GM23338 (cell line): ENCODE data around the gene KRTAP10-12. TPM values are rescaled to one million over a fixed set of nuclear protein-coding genes. Genes with fewer than 3 reads are reported as not detected.
A peak's percentile ranks its signal among the peaks of the same experiment; 100 is the strongest.

ENCODE experiments used
- ATAC-seq: fragments of 200-7000 bp; cut with Tn5 transposase; 3 replicates; pipeline ENCODE4 v1.9.1; 2020
- DNase-seq: peaks from one replicate; pipeline ENCODE4 v3.0.0-alpha.2; 2015; ENCODE audit warnings: low spot score
- H2AFZ ChIP-seq: fragments of 200-600 bp; sonication (generic); 2 replicates; pipeline ENCODE4 v1.8.0; 2016; ENCODE audit warnings: antibody characterized with exemption, mild to moderate bottlenecking, moderate library complexity
- H3F3A ChIP-seq: fragments of 200-600 bp; sonication (generic); replicated peaks from 2 replicates; pipeline ENCODE4 v1.8.0; 2017; ENCODE audit warnings: antibody characterized with exemption, mixed run types, low read depth
- H3K27ac ChIP-seq: fragments of 200-600 bp; sonication (generic); 2 replicates; pipeline ENCODE4 v1.6.1; 2016; ENCODE audit warnings: low read depth
- H3K27me3 ChIP-seq: fragments of 200-600 bp; sonication (generic); 2 replicates; pipeline ENCODE4 v1.8.0; 2016; ENCODE audit warnings: mild to moderate bottlenecking, mixed run types, moderate library complexity; ENCODE audit not compliant: insufficient read depth
- H3K36me3 ChIP-seq: fragments of 200-600 bp; sonication (generic); 2 replicates; pipeline ENCODE4 v1.8.0; 2016; ENCODE audit warnings: mild to moderate bottlenecking; ENCODE audit not compliant: insufficient read depth
- H3K4me1 ChIP-seq: fragments of 200-600 bp; sonication (generic); 2 replicates; pipeline ENCODE4 v1.8.0; 2016; ENCODE audit warnings: mild to moderate bottlenecking, moderate library complexity; ENCODE audit not compliant: insufficient read depth
- H3K4me2 ChIP-seq: fragments of 200-600 bp; sonication (generic); 2 replicates; pipeline ENCODE4 v1.7.1; 2017; ENCODE audit warnings: mixed run types
- H3K4me3 ChIP-seq: fragments of 200-600 bp; sonication (generic); 2 replicates; pipeline ENCODE4 v1.6.1; 2016; ENCODE audit warnings: mixed run types
- H3K79me2 ChIP-seq: fragments of 200-600 bp; sonication (generic); replicated peaks from 2 replicates; pipeline ENCODE4 v1.8.0; 2017; ENCODE audit warnings: mild to moderate bottlenecking; ENCODE audit not compliant: insufficient read depth
- H3K9me2 ChIP-seq: fragments of 200-600 bp; sonication (generic); 2 replicates; pipeline ENCODE4 v1.8.0; 2017; ENCODE audit not compliant: insufficient read depth
- H4K20me1 ChIP-seq: fragments of 200-600 bp; sonication (generic); replicated peaks from 2 replicates; pipeline ENCODE4 v1.8.0; 2017; ENCODE audit warnings: mild to moderate bottlenecking; ENCODE audit not compliant: insufficient read depth
- H3K27ac Mint-ChIP-seq: 2 replicates; pipeline ENCODE4 v1.8.0; 2020; ENCODE audit warnings: inconsistent platforms, mild to moderate bottlenecking, moderate library complexity, mixed read lengths
- H3K27me3 Mint-ChIP-seq: 3 replicates; pipeline ENCODE4 v1.8.0; 2022; ENCODE audit warnings: low read depth, mild to moderate bottlenecking, moderate library complexity, mixed read lengths, inconsistent platforms; ENCODE audit not compliant: insufficient read depth, poor library complexity
- H3K36me3 Mint-ChIP-seq: 3 replicates; pipeline ENCODE4 v1.8.0; 2021; ENCODE audit warnings: low read depth, mild to moderate bottlenecking, inconsistent platforms, moderate library complexity, mixed read lengths
- H3K4me1 Mint-ChIP-seq: 3 replicates; pipeline ENCODE4 v1.8.0; 2020; ENCODE audit warnings: mild to moderate bottlenecking, inconsistent platforms, mixed read lengths
- H3K4me3 Mint-ChIP-seq: 3 replicates; pipeline ENCODE4 v1.8.0; 2021; ENCODE audit warnings: moderate library complexity, mild to moderate bottlenecking, inconsistent platforms, mixed read lengths
- H3K9me3 Mint-ChIP-seq: 3 replicates; pipeline ENCODE4 v1.8.0; 2020; ENCODE audit warnings: moderate library complexity, mild to moderate bottlenecking, inconsistent platforms, mixed read lengths
- EZH2 ChIP-seq: fragments of 200-600 bp; sonication (generic); IDR thresholded peaks from one replicate; pipeline ENCODE4 v1.8.0; 2017; ENCODE audit warnings: antibody characterized with exemption, mild to moderate bottlenecking, low read depth; ENCODE audit not compliant: unreplicated experiment
- JUNB ChIP-seq: IDR thresholded peaks from one replicate; pipeline ENCODE4 v1.6.1; 2016; ENCODE audit warnings: antibody characterized with exemption; ENCODE audit not compliant: unreplicated experiment
- REST ChIP-seq: IDR thresholded peaks from one replicate; pipeline ENCODE4 v1.6.1; 2018; ENCODE audit warnings: antibody characterized with exemption; ENCODE audit not compliant: unreplicated experiment
- STAT1 ChIP-seq: IDR thresholded peaks from one replicate; pipeline ENCODE4 v1.6.1; 2016; ENCODE audit warnings: antibody characterized with exemption; ENCODE audit not compliant: unreplicated experiment
- polyA plus RNA-seq: library from polyadenylated mRNA; unstranded; fragments of >200 nt; fragmentation: Nextera tagmentation; extraction: Ambion mirVana; gene quantifications from 2 replicates; pipeline ENCODE4 v1.2.1, GENCODE V29; 2016
- total RNA-seq: library from RNA; depleted of rRNA; stranded (reverse); fragments of >200 nt; shearing (Covaris generic); gene quantifications from 2 replicates; pipeline ENCODE4 v1.2.3, GENCODE V29; 2014
- TF ChIP-seq, protein P1 (sequence below): fragments of 250-450 bp; sonication (Bioruptor Pico); IDR thresholded peaks from 2 replicates; pipeline ENCODE4 v1.5.0; 2020; ENCODE audit warnings: mild to moderate bottlenecking, moderate library complexity

The KRTAP10-12 gene
- total and polyA plus RNA-seq, 2 experiments from 2014 or later = not detected

DNA sequence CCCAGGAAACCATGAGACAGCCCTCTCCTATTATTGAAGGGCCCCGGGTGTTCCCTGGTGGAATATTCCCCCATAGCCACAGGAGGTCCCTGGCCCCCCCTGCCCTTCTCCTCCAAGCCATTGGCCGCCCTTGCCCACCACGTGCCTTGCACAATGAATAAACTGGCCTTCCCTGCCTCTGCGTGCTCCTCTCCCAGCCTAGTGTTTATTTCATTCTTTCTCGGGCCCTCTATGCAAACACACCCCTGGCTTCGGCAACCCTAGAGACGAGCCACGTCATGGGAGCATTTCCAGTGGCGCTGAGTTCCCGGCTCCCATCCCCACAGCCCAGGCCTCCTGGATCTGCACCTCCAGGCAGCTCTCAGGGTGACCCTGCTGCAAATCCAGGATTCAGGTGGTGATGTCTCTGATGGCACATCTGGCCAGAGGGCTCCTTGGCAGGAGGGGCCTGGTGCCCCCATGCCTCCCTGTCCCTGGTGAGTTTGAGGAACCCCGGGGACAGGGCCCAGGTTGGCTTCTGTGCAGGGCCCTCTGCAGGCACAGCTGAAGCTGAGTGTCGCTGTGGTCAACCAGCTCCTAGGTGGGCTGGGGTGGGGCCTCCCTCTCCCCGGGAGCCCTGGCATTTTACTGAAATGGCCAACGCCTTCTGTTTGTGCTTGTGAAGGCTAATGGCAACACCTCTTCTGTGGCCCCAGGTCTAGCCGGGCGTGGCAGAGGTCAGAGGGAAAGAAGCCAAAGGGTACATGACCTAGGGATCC is 6.2 kb downstream of the KRTAP10-12 start:
- H3K79me2 ChIP-seq = no peaks in the 10 kb centered on the region
- DNase-seq = no peak

More for the DNA sequence above, 6.2 kb downstream of the KRTAP10-12 start:
- Histone ChIP-seq H4K20me1 (no peaks in the 10 kb centered on the region), H3K4me1 (peaks cover 45% of the 10 kb centered on the region), H3K4me3 (no peak overlapping the region; the same call in 1 of the 2 replicates), H3K36me3 (no peaks in the 10 kb centered on the region), H3K27me3 (peaks cover 28% of the 10 kb centered on the region), H3K4me2 (peak overlapping the region; percentile 76; the same call in 1 of the 2 replicates), H3F3A (0 out of 2 replicates have a peak, but pooled peaks cover 11% of the 10 kb centered on the region), H3K9me2 (no peaks in the 10 kb centered on the region), H3K27ac (no peak overlapping the region), H2AFZ (no peak overlapping the region)
- ATAC-seq = 0 out of 3 replicates have a peak, but pooled peaks have one; percentile 1
- Mint-ChIP-seq H3K4me3 (no peak overlapping the region), H3K4me1 (peaks cover 72% of the 10 kb centered on the region), H3K27ac (peak overlapping the region; percentile 22; the same call in 1 of the 2 replicates), H3K9me3 (peaks cover 2% of the 10 kb centered on the region; the same call in 1 of the 3 replicates), H3K27me3 (peaks cover 40% of the 10 kb centered on the region), H3K36me3 (no peaks in the 10 kb centered on the region)
- TF ChIP-seq STAT1 (no peak), EZH2 (no peak), JUNB (no peak), REST (no peak)
- TF ChIP-seq, protein P1, sequence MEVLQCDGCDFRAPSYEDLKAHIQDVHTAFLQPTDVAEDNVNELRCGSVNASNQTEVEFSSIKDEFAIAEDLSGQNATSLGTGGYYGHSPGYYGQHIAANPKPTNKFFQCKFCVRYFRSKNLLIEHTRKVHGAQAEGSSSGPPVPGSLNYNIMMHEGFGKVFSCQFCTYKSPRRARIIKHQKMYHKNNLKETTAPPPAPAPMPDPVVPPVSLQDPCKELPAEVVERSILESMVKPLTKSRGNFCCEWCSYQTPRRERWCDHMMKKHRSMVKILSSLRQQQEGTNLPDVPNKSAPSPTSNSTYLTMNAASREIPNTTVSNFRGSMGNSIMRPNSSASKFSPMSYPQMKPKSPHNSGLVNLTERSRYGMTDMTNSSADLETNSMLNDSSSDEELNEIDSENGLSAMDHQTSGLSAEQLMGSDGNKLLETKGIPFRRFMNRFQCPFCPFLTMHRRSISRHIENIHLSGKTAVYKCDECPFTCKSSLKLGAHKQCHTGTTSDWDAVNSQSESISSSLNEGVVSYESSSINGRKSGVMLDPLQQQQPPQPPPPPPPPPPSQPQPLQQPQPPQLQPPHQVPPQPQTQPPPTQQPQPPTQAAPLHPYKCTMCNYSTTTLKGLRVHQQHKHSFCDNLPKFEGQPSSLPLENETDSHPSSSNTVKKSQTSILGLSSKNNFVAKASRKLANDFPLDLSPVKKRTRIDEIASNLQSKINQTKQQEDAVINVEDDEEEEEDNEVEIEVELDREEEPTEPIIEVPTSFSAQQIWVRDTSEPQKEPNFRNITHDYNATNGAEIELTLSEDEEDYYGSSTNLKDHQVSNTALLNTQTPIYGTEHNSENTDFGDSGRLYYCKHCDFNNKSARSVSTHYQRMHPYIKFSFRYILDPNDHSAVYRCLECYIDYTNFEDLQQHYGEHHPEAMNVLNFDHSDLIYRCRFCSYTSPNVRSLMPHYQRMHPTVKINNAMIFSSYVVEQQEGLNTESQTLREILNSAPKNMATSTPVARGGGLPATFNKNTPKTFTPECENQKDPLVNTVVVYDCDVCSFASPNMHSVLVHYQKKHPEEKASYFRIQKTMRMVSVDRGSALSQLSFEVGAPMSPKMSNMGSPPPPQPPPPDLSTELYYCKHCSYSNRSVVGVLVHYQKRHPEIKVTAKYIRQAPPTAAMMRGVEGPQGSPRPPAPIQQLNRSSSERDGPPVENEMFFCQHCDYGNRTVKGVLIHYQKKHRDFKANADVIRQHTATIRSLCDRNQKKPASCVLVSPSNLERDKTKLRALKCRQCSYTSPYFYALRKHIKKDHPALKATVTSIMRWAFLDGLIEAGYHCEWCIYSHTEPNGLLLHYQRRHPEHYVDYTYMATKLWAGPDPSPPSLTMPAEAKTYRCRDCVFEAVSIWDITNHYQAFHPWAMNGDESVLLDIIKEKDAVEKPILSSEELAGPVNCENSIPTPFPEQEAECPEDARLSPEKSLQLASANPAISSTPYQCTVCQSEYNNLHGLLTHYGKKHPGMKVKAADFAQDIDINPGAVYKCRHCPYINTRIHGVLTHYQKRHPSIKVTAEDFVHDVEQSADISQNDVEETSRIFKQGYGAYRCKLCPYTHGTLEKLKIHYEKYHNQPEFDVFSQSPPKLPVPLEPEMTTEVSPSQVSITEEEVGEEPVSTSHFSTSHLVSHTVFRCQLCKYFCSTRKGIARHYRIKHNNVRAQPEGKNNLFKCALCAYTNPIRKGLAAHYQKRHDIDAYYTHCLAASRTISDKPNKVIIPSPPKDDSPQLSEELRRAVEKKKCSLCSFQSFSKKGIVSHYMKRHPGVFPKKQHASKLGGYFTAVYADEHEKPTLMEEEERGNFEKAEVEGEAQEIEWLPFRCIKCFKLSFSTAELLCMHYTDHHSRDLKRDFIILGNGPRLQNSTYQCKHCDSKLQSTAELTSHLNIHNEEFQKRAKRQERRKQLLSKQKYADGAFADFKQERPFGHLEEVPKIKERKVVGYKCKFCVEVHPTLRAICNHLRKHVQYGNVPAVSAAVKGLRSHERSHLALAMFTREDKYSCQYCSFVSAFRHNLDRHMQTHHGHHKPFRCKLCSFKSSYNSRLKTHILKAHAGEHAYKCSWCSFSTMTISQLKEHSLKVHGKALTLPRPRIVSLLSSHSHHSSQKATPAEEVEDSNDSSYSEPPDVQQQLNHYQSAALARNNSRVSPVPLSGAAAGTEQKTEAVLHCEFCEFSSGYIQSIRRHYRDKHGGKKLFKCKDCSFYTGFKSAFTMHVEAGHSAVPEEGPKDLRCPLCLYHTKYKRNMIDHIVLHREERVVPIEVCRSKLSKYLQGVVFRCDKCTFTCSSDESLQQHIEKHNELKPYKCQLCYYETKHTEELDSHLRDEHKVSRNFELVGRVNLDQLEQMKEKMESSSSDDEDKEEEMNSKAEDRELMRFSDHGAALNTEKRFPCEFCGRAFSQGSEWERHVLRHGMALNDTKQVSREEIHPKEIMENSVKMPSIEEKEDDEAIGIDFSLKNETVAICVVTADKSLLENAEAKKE (CRISPR knock-in tag) = no peak
